Measurements from ENCODE around the gene DTD1. TPM values are rescaled to one million over a fixed set of nuclear protein-coding genes. Genes with fewer than 3 reads are reported as not detected.

Gene DTD1
- polyA plus RNA-seq, 1 of the 3 experiments (the other 2 are of a cell fraction), result 81.1 TPM

DNA sequence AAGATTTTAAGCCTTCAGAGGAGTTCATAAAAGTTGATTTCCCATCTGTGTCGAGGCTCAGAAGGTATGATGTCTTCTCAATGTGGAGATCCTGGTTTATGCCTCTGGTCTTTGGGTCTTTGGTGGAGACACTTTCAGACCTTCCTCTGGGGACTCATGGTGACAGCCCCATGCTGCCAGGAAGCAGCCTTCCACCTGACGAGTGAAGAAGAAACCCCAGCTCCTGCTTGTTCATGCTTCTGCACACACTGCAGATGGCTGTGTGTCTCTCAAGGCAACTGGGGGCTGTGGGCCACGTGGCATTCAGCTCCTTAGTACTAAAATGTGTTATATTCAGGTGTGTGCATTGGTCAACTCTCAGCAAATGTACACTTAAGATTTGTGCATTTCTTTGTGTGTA, 220.9 kb downstream of the DTD1 start:
- Histone ChIP-seq H3F3A (replicated peaks; ENCODE audit: insufficient read depth) (peaks cover 3% of the 10 kb centered on the region), H3K9me3 (no peaks in the 10 kb centered on the region), H3K9ac (no peak overlapping the region), H3K4me2 (no peak overlapping the region), H3K79me2 (ENCODE audit: insufficient read depth) (no peaks in the 10 kb centered on the region), H3K9me2 (no peaks in the 10 kb centered on the region), H3K27ac (ENCODE audit: low read depth in 2 of 2, low read length in 1 of 2) (no peak overlapping the region), H3K4me3 (ENCODE audit: low read depth in 2 of 2, low read length in 1 of 2) (no peak overlapping the region), H4K20me1 (ENCODE audit: insufficient read depth) (no peaks in the 10 kb centered on the region), H2AFZ (ENCODE audit: low read depth) (no peak overlapping the region), H3K36me3 (replicated peaks in 1 of 2; ENCODE audit: control insufficient read depth in 1 of 2, insufficient read depth in 2 of 2, low read length in 1 of 2) (no peaks in the 10 kb centered on the region), H3K27me3 (ENCODE audit: insufficient read depth) (no peaks in the 10 kb centered on the region), H3K4me1 (ENCODE audit: control insufficient read depth in 1 of 2, insufficient read depth in 2 of 2, low read depth in 1 of 2, low read length in 1 of 2) (no peaks in the 10 kb centered on the region)
- TF ChIP-seq NRF1 (IDR thresholded peaks at IDR 0.05; ENCODE audit: low read depth, low read length), result no peak
- TF ChIP-seq EP300 (IDR thresholded peaks at IDR 0.05; ENCODE audit: borderline replicate concordance in 1 of 2, low read depth in 1 of 2, low read length in 1 of 2), result no peak
- TF ChIP-seq MEF2A (IDR thresholded peaks at IDR 0.05; ENCODE audit: borderline replicate concordance, low read depth), result no peak
- no peak for TF ChIP-seq RAD21 (IDR thresholded peaks at IDR 0.05; ENCODE audit: low read length)
- TF ChIP-seq RXRA (IDR thresholded peaks at IDR 0.05; ENCODE audit: borderline replicate concordance, low read depth), result no peak
- TF ChIP-seq SMC3 (IDR thresholded peaks at IDR 0.05; ENCODE audit: low read depth, low read length), result no peak
- TF ChIP-seq, protein P1, sequence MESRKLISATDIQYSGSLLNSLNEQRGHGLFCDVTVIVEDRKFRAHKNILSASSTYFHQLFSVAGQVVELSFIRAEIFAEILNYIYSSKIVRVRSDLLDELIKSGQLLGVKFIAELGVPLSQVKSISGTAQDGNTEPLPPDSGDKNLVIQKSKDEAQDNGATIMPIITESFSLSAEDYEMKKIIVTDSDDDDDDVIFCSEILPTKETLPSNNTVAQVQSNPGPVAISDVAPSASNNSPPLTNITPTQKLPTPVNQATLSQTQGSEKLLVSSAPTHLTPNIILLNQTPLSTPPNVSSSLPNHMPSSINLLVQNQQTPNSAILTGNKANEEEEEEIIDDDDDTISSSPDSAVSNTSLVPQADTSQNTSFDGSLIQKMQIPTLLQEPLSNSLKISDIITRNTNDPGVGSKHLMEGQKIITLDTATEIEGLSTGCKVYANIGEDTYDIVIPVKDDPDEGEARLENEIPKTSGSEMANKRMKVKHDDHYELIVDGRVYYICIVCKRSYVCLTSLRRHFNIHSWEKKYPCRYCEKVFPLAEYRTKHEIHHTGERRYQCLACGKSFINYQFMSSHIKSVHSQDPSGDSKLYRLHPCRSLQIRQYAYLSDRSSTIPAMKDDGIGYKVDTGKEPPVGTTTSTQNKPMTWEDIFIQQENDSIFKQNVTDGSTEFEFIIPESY (IDR thresholded peaks at IDR 0.05; ENCODE audit: borderline replicate concordance, low read depth), result no peak
- no peak for TF ChIP-seq MXI1 (IDR thresholded peaks at IDR 0.05; ENCODE audit: low read depth, low read length)
- POLR2A ChIA-PET, result no interaction called here
- DNase-seq, result no peak
- CTCF ChIA-PET, result no interaction called here
- 5% methylated on average over 3 of the region's 3 CpGs for WGBS (ENCODE audit: low lambda C conversion rate)

GRCh38 chr20:18811186-18811585, 223.3 kb downstream of the DTD1 start:
- CTCF ChIA-PET, result interaction anchor here (0.9 to 1.4 kb wide), 2 partner anchors 18 to 179 kb away, joined by 3 to 4 read pairs; no protein-coding TSS in a partner anchor

More at GRCh38 chr20:18811186-18811585, 223.3 kb downstream of the DTD1 start:
- Histone ChIP-seq H3K4me2 (no peak overlapping the region), H3K9ac (no peak overlapping the region), H3K9me3 (no peaks in the 10 kb centered on the region), H4K20me1 (ENCODE audit: insufficient read depth) (no peaks in the 10 kb centered on the region), H3K27me3 (ENCODE audit: insufficient read depth) (no peaks in the 10 kb centered on the region), H2AFZ (ENCODE audit: low read depth) (no peak overlapping the region), H3K9me2 (no peaks in the 10 kb centered on the region), H3K27ac (ENCODE audit: low read depth in 2 of 2, low read length in 1 of 2) (no peak overlapping the region), H3K4me3 (ENCODE audit: low read depth in 2 of 2, low read length in 1 of 2) (no peak overlapping the region), H3K4me1 (ENCODE audit: control insufficient read depth in 1 of 2, insufficient read depth in 2 of 2, low read depth in 1 of 2, low read length in 1 of 2) (no peaks in the 10 kb centered on the region), H3F3A (replicated peaks; ENCODE audit: insufficient read depth) (no peaks in the 10 kb centered on the region), H3K36me3 (replicated peaks in 1 of 2; ENCODE audit: control insufficient read depth in 1 of 2, insufficient read depth in 2 of 2, low read length in 1 of 2) (no peaks in the 10 kb centered on the region), H3K79me2 (ENCODE audit: insufficient read depth) (no peaks in the 10 kb centered on the region)
- POLR2A ChIA-PET, result no interaction called here
- DNase-seq, result no peak
- WGBS (ENCODE audit: low lambda C conversion rate), result 28% methylated on average over 6 of the region's 6 CpGs
- no peak for TF ChIP-seq MAX (IDR thresholded peaks at IDR 0.05; ENCODE audit: low read depth)
- TF ChIP-seq FOXJ3 (CRISPR knock-in tag; IDR thresholded peaks at IDR 0.05), result no peak
- TF ChIP-seq YY1 (IDR thresholded peaks at IDR 0.05; ENCODE audit: low read depth), result no peak
- no peak for TF ChIP-seq SIN3A (IDR thresholded peaks at IDR 0.05; ENCODE audit: borderline replicate concordance, low read depth, low read length)
